Measurements from ENCODE around the gene FAM47C. TPM values are rescaled to one million over a fixed set of nuclear protein-coding genes. Genes with fewer than 3 reads are reported as not detected.

FAM47C gene
- total RNA-seq = not detected in 2 replicates

GRCh38 chrX:37008182-37008581, at the start of gene FAM47C:
TSS of gene FAM47C (plus strand) at chrX:37008366. CDS start at chrX:37008411, 45 bp downstream.

